ENCODE data around the gene CDKL2. TPM values are rescaled to one million over a fixed set of nuclear protein-coding genes. Genes with fewer than 3 reads are reported as not detected.

The CDKL2 gene
- total and polyA plus RNA-seq, 9 of the 15 experiments (the other 6 are each of a cell fraction or from before 2014, with no cell fraction given) = 0.01 to 0.16 TPM; not detected in 7

DNA sequence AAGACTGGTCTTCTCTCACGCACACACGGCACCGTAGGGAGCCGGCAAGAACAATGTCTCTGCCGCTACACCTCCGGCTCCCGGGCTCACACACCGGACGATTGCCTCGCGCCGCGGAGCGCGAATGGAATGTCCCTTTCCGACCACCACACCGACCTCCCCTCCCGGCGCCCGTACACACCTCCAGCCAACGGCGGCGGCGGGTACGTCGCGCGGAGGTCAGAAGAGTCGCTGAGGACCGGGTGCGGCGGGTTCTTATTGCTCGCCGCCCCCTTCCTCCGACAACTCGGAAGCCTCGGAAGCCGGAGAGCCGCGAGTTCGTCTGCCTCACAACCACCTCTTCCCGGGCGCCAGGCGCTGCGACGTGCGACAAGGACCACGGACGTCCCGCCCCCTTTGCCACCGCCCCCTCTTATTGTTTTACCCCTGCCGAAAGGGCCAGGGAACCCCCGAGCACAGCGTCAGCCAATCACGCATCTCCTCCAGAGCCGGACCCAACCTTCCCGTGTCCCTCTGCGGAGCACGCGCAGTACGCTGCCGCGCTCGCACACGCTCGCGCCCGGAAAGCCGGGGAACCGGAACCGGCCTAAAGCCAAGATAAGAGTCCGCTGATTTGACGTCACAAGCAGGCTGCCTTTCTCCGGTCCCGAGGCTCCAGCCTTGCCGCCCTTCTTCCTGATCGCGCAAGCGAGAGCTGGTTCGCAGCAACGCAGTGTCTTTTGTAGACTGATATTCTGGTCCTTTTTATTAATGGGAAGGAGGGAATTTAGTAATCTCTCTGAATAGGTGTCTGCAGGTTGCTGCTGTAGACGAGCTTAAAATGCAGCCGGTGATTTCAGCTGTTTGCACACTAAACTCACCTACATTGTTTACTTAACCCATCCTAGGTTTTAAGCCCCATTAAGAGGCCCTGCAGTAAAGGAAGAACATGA is 43.0 kb upstream of the CDKL2 start, which contains the start of gene G3BP2 (continued):
- TF ChIP-seq HDAC2 (IDR thresholded peaks at IDR 0.05) (no peak; the same call in 1 of the 2 replicates), MEF2D (tag; conservative IDR thresholded peaks at IDR 0.05; ENCODE audit: low read depth) (no peak), RBM14 (IDR thresholded peaks at IDR 0.05; ENCODE audit: borderline replicate concordance, insufficient read depth, low read depth, low read length) (0 out of 2 replicates have a peak, but pooled peaks have one; percentile 63), KHSRP (IDR thresholded peaks at IDR 0.05) (no peak), KDM1A (IDR thresholded peaks at IDR 0.05) (no peak), DNMT1 (IDR thresholded peaks at IDR 0.05) (0 out of 2 replicates have a peak, but pooled peaks have one; percentile 50), MEF2A (IDR thresholded peaks at IDR 0.05; ENCODE audit: control insufficient read depth, low read depth, low read length) (no peak), GATA2 (CRISPR knock-in tag; IDR thresholded peaks at IDR 0.05) (peak; percentile 27; the same call in 1 of the 2 replicates), BRD9 (IDR thresholded peaks at IDR 0.05; ENCODE audit: low read depth, partially characterized antibody) (peak; percentile 50)
- TF ChIP-seq, protein P1, sequence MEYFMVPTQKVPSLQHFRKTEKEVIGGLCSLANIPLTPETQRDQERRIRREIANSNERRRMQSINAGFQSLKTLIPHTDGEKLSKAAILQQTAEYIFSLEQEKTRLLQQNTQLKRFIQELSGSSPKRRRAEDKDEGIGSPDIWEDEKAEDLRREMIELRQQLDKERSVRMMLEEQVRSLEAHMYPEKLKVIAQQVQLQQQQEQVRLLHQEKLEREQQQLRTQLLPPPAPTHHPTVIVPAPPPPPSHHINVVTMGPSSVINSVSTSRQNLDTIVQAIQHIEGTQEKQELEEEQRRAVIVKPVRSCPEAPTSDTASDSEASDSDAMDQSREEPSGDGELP (CRISPR knock-in tag; IDR thresholded peaks at IDR 0.05; ENCODE audit: borderline replicate concordance) = peak; percentile 93
- TF ChIP-seq, protein P2, sequence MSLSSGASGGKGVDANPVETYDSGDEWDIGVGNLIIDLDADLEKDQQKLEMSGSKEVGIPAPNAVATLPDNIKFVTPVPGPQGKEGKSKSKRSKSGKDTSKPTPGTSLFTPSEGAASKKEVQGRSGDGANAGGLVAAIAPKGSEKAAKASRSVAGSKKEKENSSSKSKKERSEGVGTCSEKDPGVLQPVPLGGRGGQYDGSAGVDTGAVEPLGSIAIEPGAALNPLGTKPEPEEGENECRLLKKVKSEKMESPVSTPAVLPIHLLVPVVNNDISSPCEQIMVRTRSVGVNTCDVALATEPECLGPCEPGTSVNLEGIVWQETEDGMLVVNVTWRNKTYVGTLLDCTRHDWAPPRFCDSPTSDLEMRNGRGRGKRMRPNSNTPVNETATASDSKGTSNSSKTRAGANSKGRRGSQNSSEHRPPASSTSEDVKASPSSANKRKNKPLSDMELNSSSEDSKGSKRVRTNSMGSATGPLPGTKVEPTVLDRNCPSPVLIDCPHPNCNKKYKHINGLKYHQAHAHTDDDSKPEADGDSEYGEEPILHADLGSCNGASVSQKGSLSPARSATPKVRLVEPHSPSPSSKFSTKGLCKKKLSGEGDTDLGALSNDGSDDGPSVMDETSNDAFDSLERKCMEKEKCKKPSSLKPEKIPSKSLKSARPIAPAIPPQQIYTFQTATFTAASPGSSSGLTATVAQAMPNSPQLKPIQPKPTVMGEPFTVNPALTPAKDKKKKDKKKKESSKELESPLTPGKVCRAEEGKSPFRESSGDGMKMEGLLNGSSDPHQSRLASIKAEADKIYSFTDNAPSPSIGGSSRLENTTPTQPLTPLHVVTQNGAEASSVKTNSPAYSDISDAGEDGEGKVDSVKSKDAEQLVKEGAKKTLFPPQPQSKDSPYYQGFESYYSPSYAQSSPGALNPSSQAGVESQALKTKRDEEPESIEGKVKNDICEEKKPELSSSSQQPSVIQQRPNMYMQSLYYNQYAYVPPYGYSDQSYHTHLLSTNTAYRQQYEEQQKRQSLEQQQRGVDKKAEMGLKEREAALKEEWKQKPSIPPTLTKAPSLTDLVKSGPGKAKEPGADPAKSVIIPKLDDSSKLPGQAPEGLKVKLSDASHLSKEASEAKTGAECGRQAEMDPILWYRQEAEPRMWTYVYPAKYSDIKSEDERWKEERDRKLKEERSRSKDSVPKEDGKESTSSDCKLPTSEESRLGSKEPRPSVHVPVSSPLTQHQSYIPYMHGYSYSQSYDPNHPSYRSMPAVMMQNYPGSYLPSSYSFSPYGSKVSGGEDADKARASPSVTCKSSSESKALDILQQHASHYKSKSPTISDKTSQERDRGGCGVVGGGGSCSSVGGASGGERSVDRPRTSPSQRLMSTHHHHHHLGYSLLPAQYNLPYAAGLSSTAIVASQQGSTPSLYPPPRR (CRISPR knock-in tag; IDR thresholded peaks at IDR 0.05; ENCODE audit: borderline replicate concordance) = peak; percentile 82; the same call in 1 of the 2 replicates
- TF ChIP-seq, protein P3, sequence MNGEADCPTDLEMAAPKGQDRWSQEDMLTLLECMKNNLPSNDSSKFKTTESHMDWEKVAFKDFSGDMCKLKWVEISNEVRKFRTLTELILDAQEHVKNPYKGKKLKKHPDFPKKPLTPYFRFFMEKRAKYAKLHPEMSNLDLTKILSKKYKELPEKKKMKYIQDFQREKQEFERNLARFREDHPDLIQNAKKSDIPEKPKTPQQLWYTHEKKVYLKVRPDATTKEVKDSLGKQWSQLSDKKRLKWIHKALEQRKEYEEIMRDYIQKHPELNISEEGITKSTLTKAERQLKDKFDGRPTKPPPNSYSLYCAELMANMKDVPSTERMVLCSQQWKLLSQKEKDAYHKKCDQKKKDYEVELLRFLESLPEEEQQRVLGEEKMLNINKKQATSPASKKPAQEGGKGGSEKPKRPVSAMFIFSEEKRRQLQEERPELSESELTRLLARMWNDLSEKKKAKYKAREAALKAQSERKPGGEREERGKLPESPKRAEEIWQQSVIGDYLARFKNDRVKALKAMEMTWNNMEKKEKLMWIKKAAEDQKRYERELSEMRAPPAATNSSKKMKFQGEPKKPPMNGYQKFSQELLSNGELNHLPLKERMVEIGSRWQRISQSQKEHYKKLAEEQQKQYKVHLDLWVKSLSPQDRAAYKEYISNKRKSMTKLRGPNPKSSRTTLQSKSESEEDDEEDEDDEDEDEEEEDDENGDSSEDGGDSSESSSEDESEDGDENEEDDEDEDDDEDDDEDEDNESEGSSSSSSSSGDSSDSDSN (IDR thresholded peaks at IDR 0.05; ENCODE audit: borderline replicate concordance in 1 of 2, low read depth in 2 of 2, low read length in 2 of 2) = peak in 1 of 2 experiments; percentile 83; a peak in 2 of 4 replicates
- TF ChIP-seq, protein P4, sequence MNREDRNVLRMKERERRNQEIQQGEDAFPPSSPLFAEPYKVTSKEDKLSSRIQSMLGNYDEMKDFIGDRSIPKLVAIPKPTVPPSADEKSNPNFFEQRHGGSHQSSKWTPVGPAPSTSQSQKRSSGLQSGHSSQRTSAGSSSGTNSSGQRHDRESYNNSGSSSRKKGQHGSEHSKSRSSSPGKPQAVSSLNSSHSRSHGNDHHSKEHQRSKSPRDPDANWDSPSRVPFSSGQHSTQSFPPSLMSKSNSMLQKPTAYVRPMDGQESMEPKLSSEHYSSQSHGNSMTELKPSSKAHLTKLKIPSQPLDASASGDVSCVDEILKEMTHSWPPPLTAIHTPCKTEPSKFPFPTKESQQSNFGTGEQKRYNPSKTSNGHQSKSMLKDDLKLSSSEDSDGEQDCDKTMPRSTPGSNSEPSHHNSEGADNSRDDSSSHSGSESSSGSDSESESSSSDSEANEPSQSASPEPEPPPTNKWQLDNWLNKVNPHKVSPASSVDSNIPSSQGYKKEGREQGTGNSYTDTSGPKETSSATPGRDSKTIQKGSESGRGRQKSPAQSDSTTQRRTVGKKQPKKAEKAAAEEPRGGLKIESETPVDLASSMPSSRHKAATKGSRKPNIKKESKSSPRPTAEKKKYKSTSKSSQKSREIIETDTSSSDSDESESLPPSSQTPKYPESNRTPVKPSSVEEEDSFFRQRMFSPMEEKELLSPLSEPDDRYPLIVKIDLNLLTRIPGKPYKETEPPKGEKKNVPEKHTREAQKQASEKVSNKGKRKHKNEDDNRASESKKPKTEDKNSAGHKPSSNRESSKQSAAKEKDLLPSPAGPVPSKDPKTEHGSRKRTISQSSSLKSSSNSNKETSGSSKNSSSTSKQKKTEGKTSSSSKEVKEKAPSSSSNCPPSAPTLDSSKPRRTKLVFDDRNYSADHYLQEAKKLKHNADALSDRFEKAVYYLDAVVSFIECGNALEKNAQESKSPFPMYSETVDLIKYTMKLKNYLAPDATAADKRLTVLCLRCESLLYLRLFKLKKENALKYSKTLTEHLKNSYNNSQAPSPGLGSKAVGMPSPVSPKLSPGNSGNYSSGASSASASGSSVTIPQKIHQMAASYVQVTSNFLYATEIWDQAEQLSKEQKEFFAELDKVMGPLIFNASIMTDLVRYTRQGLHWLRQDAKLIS (CRISPR knock-in tag; IDR thresholded peaks at IDR 0.05) = no peak

Data from K562 (cell line).